Parathyroid adenoma (tissue), 2 donors: ENCODE results near the gene EVA1B.

Experiments
- H2AFZ ChIP-seq: fragments of 300-600 bp; sonication (generic); one replicate; pipeline ENCODE4 v1.7.0; 2017; ENCODE audit warnings: antibody characterized with exemption, mild to moderate bottlenecking
- H3K27ac ChIP-seq: fragments of 300-600 bp; sonication (generic); one replicate; pipeline ENCODE4 v1.7.0; 2017
- H3K27me3 ChIP-seq: fragments of 300-600 bp; sonication (generic); one replicate; pipeline ENCODE4 v1.7.0; 2017; ENCODE audit warnings: low read length; ENCODE audit not compliant: control insufficient read depth, insufficient read depth
- H3K36me3 ChIP-seq: fragments of 300-600 bp; sonication (generic); one replicate; pipeline ENCODE4 v1.7.0; 2017; ENCODE audit warnings: low read length; ENCODE audit not compliant: control insufficient read depth, insufficient read depth
- H3K4me1 ChIP-seq: fragments of 300-600 bp; sonication (generic); one replicate; pipeline ENCODE4 v1.7.0; 2017; ENCODE audit warnings: control low read depth
- H3K4me2 ChIP-seq: fragments of 300-600 bp; sonication (generic); one replicate; pipeline ENCODE4 v1.7.0; 2017; ENCODE audit warnings: low read length
- H3K4me3 ChIP-seq: fragments of 300-600 bp; sonication (generic); one replicate; pipeline ENCODE4 v1.7.0; 2017; ENCODE audit warnings: low read depth, low read length
- H3K79me2 ChIP-seq: fragments of 300-600 bp; sonication (generic); one replicate; pipeline ENCODE4 v1.7.0; 2017; ENCODE audit warnings: control low read depth
- H3K9ac ChIP-seq: fragments of 300-600 bp; sonication (generic); one replicate; pipeline ENCODE4 v1.7.0; 2017; ENCODE audit warnings: mild to moderate bottlenecking
- H3K9me3 ChIP-seq: fragments of 300-600 bp; sonication (generic); one replicate; pipeline ENCODE4 v1.7.0; 2017; ENCODE audit warnings: low read length; ENCODE audit not compliant: control insufficient read depth
- CTCF ChIP-seq: fragments of 300-600 bp; sonication (generic); IDR thresholded peaks from one replicate; pipeline ENCODE4 v1.7.0; 2017; ENCODE audit warnings: antibody characterized with exemption, mild to moderate bottlenecking
- donor health status: primary hyperparathyroidism.

The EVA1B gene

GRCh38 chr1:36320291-36320761 is 3.1 kb downstream of the EVA1B start:
- no peaks in the 10 kb centered on the region for H3K9me3 ChIP-seq
- TF ChIP-seq CTCF = no peak
- no peak overlapping the region for H3K4me2 ChIP-seq
- no peak overlapping the region for H3K27ac ChIP-seq
- no peaks in the 10 kb centered on the region for H3K36me3 ChIP-seq
- no peak overlapping the region for H2AFZ ChIP-seq
- H3K4me1 ChIP-seq = no peaks in the 10 kb centered on the region
- no peaks in the 10 kb centered on the region for H3K79me2 ChIP-seq
- no peak overlapping the region for H3K9ac ChIP-seq
- H3K4me3 ChIP-seq = no peak overlapping the region
- H3K27me3 ChIP-seq = no peaks in the 10 kb centered on the region

- H3K27me3 ChIP-seq = no peaks in the 10 kb centered on the region
- TF ChIP-seq CTCF = no peak
Observed at GRCh38 chr1:36309397-36309796, 14.0 kb downstream of the EVA1B start.

GRCh38 chr1:36307601-36308330 is 15.7 kb downstream of the EVA1B start:
- Histone ChIP-seq H3K9me3 (no peaks in the 10 kb centered on the region), H2AFZ (no peak overlapping the region), H3K9ac (no peak overlapping the region), H3K4me1 (no peaks in the 10 kb centered on the region), H3K79me2 (no peaks in the 10 kb centered on the region), H3K27ac (no peak overlapping the region), H3K27me3 (no peaks in the 10 kb centered on the region), H3K36me3 (no peaks in the 10 kb centered on the region), H3K4me3 (no peak overlapping the region), H3K4me2 (no peak overlapping the region)
- no peak for TF ChIP-seq CTCF

More at GRCh38 chr1:36309397-36309796, 14.0 kb downstream of the EVA1B start:
- no peak overlapping the region for H3K4me3 ChIP-seq
- no peaks in the 10 kb centered on the region for H3K36me3 ChIP-seq
- H3K9ac ChIP-seq = no peak overlapping the region
- no peak overlapping the region for H2AFZ ChIP-seq
- no peak overlapping the region for H3K27ac ChIP-seq
- H3K4me1 ChIP-seq = no peaks in the 10 kb centered on the region
- H3K9me3 ChIP-seq = no peaks in the 10 kb centered on the region
- no peak overlapping the region for H3K4me2 ChIP-seq
- H3K79me2 ChIP-seq = no peaks in the 10 kb centered on the region

- Histone ChIP-seq H3K27ac (no peak overlapping the region), H3K9ac (no peak overlapping the region), H2AFZ (peak overlapping the region; percentile 83), H3K27me3 (no peaks in the 10 kb centered on the region), H3K4me1 (no peaks in the 10 kb centered on the region), H3K79me2 (no peaks in the 10 kb centered on the region), H3K9me3 (no peaks in the 10 kb centered on the region), H3K36me3 (no peaks in the 10 kb centered on the region), H3K4me3 (peak overlapping the region; percentile 51), H3K4me2 (peak overlapping the region; percentile 84)
- TF ChIP-seq CTCF = no peak
Observed at GRCh38 chr1:36306902-36307456, 16.5 kb downstream of the EVA1B start.
